ENCODE measurements around the gene NPEPPS. TPM values are rescaled to one million over a fixed set of nuclear protein-coding genes. Genes with fewer than 3 reads are reported as not detected.
"Not testable (repeated sequence)": the region's sequence is repeated elsewhere in the genome, so short reads cannot be mapped to it uniquely, and the experiment has no call there.

NPEPPS gene
- total RNA-seq, 1 experiment from 2014 or later: 137 TPM

DNA sequence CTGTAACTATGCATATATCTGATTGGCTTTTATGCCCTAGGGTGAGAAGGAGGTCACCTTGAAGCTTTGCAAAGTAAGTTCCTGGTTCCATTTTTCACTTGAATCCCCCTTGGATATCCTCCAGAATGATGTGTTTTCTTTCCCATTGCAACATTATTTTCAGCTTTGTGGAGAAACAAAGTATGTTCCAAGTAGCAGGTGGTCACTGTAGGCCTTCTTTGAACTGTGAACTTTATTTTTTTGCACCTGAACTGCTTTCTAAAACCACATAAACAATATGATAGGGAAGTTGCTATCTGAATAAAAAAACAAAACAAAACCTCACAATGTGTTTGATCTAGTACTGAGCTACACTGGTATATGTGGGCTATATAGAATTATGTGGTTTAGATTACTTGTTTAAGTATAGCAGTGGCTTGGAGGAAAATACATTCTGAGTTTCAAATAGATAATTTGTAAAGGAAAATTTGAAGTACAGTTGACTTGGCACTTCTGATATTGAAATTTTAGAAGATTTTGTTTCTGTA is 29.7 kb downstream of the NPEPPS start:
- in situ Hi-C loops (cut with HindIII; ENCODE audit: low pct_unique_long_range_greater_than_20kb, low sequenced_read_pairs); H3K36me3 ChIP-seq (ENCODE audit: control insufficient read depth, insufficient read depth, low read length); ATAC-seq; DNase-seq (ENCODE audit: low read depth, low spot score); intact Hi-C loops (cut with micrococcal nuclease; ENCODE audit: unreplicated experiment); H3K27me3 ChIP-seq (ENCODE audit: control insufficient read depth, insufficient read depth, low read length); H3K27ac ChIP-seq (ENCODE audit: low read length); CTCF ChIA-PET; H3K4me3 ChIP-seq (ENCODE audit: low read depth in 2 of 2, low read length in 2 of 2); H3K4me1 ChIP-seq (ENCODE audit: control insufficient read depth, insufficient read depth, low read length); H3K9me3 ChIP-seq (ENCODE audit: control insufficient read depth, insufficient read depth, low read depth, low read length); POLR2A ChIA-PET: not testable (repeated sequence)
- BruUV-seq (replicated peaks): TSS peak; percentile 17

DNA sequence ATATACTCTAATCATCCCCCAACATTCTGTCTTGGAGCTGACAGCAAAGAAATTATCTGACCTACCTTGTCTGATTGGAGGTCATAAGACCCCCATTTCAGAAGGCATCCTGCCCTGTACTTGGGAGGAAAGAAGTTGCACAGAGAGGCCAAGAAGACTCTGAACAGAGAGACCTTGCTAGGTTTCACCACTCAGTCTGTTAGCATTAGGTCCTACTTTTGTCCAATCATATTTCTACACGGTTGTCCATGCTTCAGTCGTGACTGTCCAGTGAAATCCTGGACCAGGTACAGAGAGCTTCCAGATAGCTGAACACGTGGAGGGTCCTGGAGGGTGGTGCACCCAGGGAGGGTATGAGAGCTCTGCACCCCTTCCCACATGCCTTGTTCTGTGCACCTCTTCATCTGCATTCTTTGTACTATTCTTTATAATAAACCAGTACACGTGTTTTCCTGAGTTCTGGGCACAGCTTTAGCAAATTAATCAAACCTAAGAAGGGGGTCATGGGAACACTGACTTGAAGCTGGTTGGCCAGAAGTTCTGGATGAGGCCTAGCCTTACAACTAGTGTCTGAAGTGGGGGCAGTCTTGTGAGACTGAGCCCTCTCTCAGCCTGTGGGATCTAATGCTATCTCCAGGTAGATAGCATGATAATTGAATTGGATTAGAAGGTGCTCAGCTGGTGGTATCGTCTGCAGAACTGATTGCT is 30.9 kb downstream of the NPEPPS start:
- H3K36me3 ChIP-seq (ENCODE audit: control insufficient read depth, insufficient read depth, low read length); DNase-seq (ENCODE audit: low read depth, low spot score); CTCF ChIA-PET; H3K27me3 ChIP-seq (ENCODE audit: control insufficient read depth, insufficient read depth, low read length); POLR2A ChIA-PET; H3K9me3 ChIP-seq (ENCODE audit: control insufficient read depth, insufficient read depth, low read depth, low read length); BruUV-seq (replicated peaks); H3K4me3 ChIP-seq (ENCODE audit: low read depth in 2 of 2, low read length in 2 of 2); in situ Hi-C loops (cut with HindIII; ENCODE audit: low pct_unique_long_range_greater_than_20kb, low sequenced_read_pairs); intact Hi-C loops (cut with micrococcal nuclease; ENCODE audit: unreplicated experiment); H3K4me1 ChIP-seq (ENCODE audit: control insufficient read depth, insufficient read depth, low read length); H3K27ac ChIP-seq (ENCODE audit: low read length): not testable (repeated sequence)
- peak; percentile 48 for ATAC-seq

DNA sequence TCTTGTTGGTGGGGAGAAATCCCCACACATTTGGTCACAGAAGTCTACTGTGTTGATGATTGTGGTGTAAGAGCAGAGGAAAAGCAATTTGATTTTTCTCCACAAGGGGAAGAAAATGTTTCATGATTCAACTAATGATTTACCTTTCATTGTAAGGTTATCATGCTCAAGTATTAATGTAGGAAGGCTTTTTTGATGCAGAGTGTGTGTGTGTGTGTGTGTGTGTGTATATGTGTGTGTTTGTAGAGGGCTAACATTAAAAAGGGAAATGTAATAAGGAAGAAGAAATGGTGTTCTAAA is 31.4 kb downstream of the NPEPPS start:
- H3K27me3 ChIP-seq (ENCODE audit: control insufficient read depth, insufficient read depth, low read length); H3K27ac ChIP-seq (ENCODE audit: low read length); POLR2A ChIA-PET; BruUV-seq (replicated peaks); H3K9me3 ChIP-seq (ENCODE audit: control insufficient read depth, insufficient read depth, low read depth, low read length); DNase-seq (ENCODE audit: low read depth, low spot score); intact Hi-C loops (cut with micrococcal nuclease; ENCODE audit: unreplicated experiment); H3K36me3 ChIP-seq (ENCODE audit: control insufficient read depth, insufficient read depth, low read length); CTCF ChIA-PET; H3K4me1 ChIP-seq (ENCODE audit: control insufficient read depth, insufficient read depth, low read length); in situ Hi-C loops (cut with HindIII; ENCODE audit: low pct_unique_long_range_greater_than_20kb, low sequenced_read_pairs); H3K4me3 ChIP-seq (ENCODE audit: low read depth in 2 of 2, low read length in 2 of 2): not testable (repeated sequence)
- peak; percentile 55; the same call in 1 of the 2 replicates for ATAC-seq

DNA sequence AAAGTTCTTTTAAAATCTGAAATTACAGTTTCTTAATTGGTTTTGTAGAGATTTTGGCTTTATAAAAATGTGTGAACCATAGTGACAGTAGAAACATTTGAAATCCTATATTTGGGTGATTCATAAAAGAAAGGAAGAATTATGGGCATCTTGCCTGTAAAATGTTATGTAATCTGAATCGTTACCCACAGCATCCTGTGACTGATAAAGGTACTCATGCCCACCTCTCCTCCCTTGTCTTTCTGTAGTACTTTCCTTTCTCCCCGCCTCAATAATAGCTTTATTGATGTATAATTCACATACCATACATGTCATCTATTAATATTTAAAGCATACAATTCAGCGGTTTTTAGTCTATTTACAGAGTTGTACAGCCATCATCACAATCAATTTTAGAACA is 36.4 kb downstream of the NPEPPS start:
- CTCF ChIA-PET; intact Hi-C loops (cut with micrococcal nuclease; ENCODE audit: unreplicated experiment); ATAC-seq; POLR2A ChIA-PET; DNase-seq (ENCODE audit: low read depth, low spot score); H3K4me3 ChIP-seq (ENCODE audit: low read depth in 2 of 2, low read length in 2 of 2); H3K9me3 ChIP-seq (ENCODE audit: control insufficient read depth, insufficient read depth, low read depth, low read length); H3K4me1 ChIP-seq (ENCODE audit: control insufficient read depth, insufficient read depth, low read length); H3K27ac ChIP-seq (ENCODE audit: low read length); H3K27me3 ChIP-seq (ENCODE audit: control insufficient read depth, insufficient read depth, low read length); H3K36me3 ChIP-seq (ENCODE audit: control insufficient read depth, insufficient read depth, low read length); BruUV-seq (replicated peaks); in situ Hi-C loops (cut with HindIII; ENCODE audit: low pct_unique_long_range_greater_than_20kb, low sequenced_read_pairs): not testable (repeated sequence)

DNA sequence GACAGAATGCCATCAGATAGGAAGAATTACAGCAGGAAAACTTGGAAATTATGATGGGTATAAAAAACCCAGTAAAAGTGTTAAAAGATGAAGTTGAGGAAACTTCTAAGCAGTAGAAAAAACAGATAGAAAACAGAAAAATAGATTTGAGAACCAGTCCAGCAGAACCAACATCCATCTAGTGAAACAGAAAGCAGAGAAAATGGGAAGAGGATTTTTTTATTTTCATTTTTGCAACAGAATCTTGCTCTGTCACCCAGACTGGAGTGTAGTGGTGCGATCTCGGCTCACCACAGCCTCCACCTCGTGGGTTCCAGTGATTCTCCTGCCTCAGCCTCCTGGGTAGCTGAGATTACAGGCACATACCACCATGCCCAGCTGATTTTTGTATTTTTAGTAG is 41.7 kb downstream of the NPEPPS start:
- H3K9me3 ChIP-seq (ENCODE audit: control insufficient read depth, insufficient read depth, low read depth, low read length); CTCF ChIA-PET; H3K27me3 ChIP-seq (ENCODE audit: control insufficient read depth, insufficient read depth, low read length); H3K4me3 ChIP-seq (ENCODE audit: low read depth in 2 of 2, low read length in 2 of 2); H3K4me1 ChIP-seq (ENCODE audit: control insufficient read depth, insufficient read depth, low read length); intact Hi-C loops (cut with micrococcal nuclease; ENCODE audit: unreplicated experiment); DNase-seq (ENCODE audit: low read depth, low spot score); ATAC-seq; BruUV-seq (replicated peaks); H3K36me3 ChIP-seq (ENCODE audit: control insufficient read depth, insufficient read depth, low read length); H3K27ac ChIP-seq (ENCODE audit: low read length); in situ Hi-C loops (cut with HindIII; ENCODE audit: low pct_unique_long_range_greater_than_20kb, low sequenced_read_pairs); POLR2A ChIA-PET: not testable (repeated sequence)

DNA sequence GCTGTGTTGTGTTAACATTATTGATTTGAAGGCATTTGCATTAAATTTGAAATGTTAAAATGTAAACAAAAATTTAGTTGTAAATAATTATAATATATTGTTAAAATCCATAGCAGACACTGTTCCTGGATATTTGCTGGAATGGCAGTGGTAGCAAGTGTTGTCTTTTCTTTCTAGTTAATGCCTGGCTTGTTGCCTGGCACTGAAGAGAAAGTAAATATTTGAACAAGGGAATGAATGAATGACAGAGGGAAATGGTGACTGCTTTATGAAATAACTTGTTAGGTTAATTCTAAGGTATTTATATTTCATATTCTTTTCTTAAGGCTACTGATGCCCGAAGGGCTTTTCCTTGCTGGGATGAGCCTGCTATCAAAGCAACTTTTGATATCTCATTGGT is 51.5 kb downstream of the NPEPPS start:
- CTCF ChIA-PET; H3K9me3 ChIP-seq (ENCODE audit: control insufficient read depth, insufficient read depth, low read depth, low read length); DNase-seq (ENCODE audit: low read depth, low spot score); H3K4me3 ChIP-seq (ENCODE audit: low read depth in 2 of 2, low read length in 2 of 2); POLR2A ChIA-PET; H3K27me3 ChIP-seq (ENCODE audit: control insufficient read depth, insufficient read depth, low read length); ATAC-seq; BruUV-seq (replicated peaks); intact Hi-C loops (cut with micrococcal nuclease; ENCODE audit: unreplicated experiment); in situ Hi-C loops (cut with HindIII; ENCODE audit: low pct_unique_long_range_greater_than_20kb, low sequenced_read_pairs); H3K36me3 ChIP-seq (ENCODE audit: control insufficient read depth, insufficient read depth, low read length); H3K4me1 ChIP-seq (ENCODE audit: control insufficient read depth, insufficient read depth, low read length); H3K27ac ChIP-seq (ENCODE audit: low read length): not testable (repeated sequence)

DNA sequence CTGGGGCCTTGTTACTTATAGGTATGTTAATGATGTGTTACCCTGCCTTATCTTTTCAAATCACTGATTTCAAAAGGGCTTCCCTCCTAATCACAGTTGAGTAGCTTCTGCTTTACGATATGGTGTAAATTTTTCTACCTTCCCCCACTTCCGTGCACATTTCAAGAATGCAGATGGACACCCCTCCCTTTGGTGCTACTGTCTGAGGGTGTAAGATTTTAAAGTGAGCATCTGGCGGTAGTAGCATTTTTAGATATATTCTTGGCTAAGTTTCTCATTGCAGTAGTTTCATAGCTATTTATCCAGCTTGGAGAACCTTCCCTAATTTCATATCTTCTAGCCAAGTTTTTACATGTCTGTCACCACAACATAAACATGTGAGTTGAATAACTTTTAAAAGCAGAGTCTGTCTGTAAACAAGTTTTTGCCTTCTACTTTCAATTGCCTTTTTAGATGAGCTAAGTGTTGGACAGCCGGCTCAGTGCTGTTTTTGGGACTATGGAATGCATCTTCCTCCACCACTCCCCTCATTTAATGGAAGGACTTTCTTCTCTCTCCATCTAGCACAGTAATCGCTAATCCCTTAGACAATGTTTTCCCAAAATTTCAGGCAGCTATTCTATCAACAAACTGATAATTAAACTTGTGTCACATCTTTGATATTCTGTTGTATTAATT is 55.6 kb downstream of the NPEPPS start:
- H3K36me3 ChIP-seq (ENCODE audit: control insufficient read depth, insufficient read depth, low read length); ATAC-seq; BruUV-seq (replicated peaks); DNase-seq (ENCODE audit: low read depth, low spot score); H3K4me3 ChIP-seq (ENCODE audit: low read depth in 2 of 2, low read length in 2 of 2); H3K4me1 ChIP-seq (ENCODE audit: control insufficient read depth, insufficient read depth, low read length); CTCF ChIA-PET; H3K27me3 ChIP-seq (ENCODE audit: control insufficient read depth, insufficient read depth, low read length); intact Hi-C loops (cut with micrococcal nuclease; ENCODE audit: unreplicated experiment); POLR2A ChIA-PET; in situ Hi-C loops (cut with HindIII; ENCODE audit: low pct_unique_long_range_greater_than_20kb, low sequenced_read_pairs); H3K27ac ChIP-seq (ENCODE audit: low read length); H3K9me3 ChIP-seq (ENCODE audit: control insufficient read depth, insufficient read depth, low read depth, low read length): not testable (repeated sequence)

All from Panc1 (cell line).